ENCODE results near the gene NRDC.
"Not testable (repeated sequence)": the region's sequence is repeated elsewhere in the genome, so short reads cannot be mapped to it uniquely, and the experiment has no call there.

GRCh38 chr1:51873270-51873669, 5.3 kb downstream of the NRDC start:
- not testable (repeated sequence) for TF ChIP-seq CTCF, POLR2AphosphoS5, EP300 (IDR thresholded peaks at IDR 0.05)
